AML-193 (cell line): Measurements from ENCODE around the gene TOP3B.
A peak's percentile ranks its signal among the peaks of the same experiment; 100 is the strongest.

Source experiments
- DNase-seq, 2 experiments: peaks; one replicate each; lab custom pipeline; 2025; lab: John Stamatoyannopoulos, UW

The TOP3B gene

DNA sequence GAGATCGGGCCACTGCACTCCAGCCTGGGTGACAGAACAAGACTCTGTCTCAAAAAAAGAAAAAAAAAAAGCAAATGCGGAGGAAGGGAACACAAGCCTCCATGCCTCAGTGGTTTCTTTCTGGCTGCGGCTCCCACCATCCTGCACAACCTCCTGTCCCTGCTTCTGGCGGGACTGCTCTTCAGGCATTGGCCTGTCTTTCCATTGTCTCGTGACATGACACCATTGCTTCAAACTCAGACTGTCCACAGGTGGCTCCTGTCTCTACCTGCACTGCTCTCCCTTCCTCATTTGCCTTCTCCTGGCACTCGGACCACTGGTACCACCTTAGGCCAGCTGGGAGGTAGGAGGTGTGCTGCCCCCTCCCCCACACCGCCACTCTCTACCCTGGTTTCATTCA is 19.3 kb downstream of the TOP3B start:
- DNase-seq: no peak

- no peak for DNase-seq
These were observed 20.0 kb downstream of the TOP3B start for GRCh38 chr22:21962655-21962949.

- DNase-seq: no peak
These were observed 20.5 kb downstream of the TOP3B start for GRCh38 chr22:21961886-21962654.

DNA sequence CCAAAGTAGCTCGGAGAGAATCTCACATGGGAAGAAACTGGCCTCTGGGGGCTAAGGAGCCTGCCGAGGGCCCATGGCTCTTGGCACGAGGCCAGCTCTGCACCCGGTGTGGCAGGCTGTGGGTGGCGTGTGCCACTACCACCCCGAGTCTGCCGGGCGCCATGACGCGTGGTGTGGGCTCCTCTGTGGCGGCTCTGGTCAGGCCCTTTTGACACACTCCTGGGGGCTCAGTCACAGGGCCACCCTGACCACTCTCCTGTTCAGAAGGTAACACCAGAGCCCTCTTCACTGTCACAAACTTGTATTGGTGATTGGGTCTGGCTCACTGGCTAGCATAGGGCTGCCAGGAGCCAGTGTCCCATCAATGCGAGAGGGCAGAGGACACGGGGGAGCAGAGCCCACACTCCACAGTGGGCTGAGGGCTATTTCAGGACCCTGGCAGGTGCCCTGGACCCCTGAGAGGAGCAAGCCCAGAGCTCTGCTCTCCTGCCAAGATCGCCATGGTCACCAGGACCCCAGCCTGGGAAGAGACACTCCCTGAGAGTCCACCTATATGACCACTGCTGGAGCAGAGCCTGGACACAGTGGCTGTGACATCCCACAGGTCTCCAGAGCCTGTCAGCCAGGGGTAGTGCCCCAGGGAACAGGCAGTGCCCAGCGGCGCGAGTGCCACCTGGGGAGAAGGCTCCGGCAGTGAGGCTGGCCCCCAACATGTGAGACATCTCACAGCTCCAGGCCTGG is 21.3 kb downstream of the TOP3B start:
- no peak for DNase-seq

DNA sequence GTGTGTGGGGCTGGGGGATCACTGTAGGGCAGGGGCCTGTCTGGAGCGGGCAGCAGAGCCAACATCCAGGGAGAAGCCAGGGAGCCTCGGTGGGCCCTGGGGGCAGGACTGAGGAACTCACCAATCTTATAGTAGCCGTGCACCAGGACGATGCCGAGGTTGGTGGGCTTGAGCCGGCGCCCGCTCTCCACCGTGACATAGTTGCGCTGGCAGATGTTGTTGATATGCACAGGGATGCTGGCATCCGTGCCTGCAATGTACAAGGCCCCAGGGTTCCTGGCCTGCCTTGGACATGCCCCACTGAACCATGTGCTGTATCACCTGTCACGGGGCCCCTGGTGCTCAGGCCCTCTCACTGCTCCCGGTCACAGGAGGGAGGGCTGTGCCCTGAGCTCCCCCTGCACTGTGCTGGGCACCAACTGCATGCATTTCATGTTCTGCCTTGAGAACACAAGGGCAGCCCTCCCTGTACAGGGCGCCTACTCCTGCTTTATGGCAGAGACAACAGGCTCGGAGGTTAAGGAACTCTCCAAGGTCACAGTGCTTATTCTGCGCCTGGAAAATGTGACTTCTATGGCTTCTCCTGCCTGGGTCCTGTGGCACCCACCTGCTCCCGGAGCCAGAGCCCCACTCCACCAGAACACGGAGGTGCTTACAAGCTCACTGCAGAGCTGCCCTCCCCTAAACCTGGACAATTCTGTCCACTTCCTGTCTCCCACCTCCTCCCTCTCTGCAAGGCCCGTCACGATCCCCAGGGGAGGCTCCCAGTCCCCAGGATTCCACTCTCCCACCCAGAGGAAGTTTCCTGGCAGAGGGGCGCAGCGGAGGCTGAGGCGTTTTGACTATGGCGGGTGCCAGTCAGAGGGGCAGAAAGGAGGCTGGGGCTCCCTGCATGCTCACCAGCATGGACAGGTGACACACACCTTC is 22.1 kb downstream of the TOP3B start:
- no peak for DNase-seq

DNA sequence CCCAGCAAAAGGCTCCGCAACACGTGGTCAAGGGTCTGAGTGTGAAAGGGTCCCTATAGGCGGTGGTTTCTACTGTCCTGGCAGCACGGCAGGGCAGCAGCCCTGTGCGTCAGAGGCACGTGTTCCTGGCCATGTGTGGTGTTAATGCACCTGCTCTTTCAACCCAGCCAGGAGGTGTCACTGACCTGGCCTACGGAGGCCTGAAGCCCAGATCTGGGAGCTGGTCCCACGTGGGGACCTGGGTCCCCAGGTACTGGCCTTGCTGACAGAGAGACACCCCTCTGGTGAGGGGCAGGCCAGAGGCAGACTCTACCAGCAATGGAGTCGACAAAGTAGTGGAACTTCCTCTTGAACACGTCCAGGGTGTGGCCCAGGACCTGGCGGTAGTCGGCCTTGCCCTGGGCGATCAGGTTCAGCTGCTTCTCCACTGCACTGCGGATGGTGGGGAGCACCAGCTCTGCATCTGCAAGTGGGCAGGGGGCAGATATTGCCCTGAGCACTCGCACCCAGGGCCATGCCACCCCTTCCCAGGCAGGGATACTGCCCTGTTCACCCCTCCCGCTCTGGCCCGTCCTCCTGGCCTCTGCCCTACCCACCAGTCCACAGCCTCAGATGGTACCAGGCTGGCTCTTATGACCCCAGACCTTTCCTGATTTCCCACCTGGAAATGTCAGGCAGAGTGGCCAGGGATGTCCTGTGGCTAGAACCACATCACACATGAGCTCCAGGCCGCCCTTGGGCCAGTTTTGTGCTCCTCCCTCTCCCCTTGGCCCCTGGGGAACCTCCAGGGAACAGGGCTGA is 23.1 kb downstream of the TOP3B start:
- DNase-seq: no peak

DNA sequence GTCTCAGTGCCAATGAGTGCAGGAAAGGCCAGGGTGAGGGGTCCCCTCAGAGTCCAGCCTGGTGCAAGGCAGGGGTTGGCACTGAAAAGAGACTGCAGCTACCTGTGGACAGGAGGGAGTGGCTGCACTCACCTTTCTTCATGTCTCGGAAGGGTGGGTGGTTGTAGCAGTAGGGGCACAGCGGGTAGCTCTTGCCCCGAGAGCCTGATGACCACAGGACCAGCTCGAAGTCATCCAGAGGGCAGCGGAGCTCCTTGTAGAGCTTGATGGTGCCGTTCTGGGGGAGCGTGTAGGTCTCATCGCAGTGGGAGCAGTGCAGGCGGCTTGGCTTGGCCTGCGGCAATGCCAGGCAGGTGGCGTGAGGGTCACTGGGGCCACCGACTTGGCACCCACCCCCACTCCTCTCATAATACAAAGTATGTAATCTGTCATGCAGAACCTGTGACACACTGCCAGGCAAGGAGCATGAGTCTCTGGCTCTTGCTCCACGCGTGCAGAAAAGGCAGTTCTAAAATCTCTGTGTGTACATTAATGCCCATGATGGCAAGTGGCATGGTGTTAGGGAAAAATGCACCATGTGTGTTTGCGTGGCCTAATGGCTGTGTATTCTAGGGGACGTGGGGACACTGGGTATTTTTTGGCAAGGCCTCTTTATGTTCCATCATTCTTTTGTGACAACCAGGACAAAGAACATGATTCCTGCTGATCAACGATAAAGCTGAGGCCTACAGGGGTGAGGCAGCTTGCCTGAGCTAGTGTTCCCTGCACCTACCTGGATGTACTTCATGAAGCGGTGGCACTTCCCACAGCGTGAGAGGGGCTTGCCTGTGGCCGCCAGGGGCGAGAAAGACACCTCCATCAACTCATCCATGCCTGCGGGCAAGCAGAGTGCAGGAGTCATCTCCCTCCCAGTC is 24.0 kb downstream of the TOP3B start:
- DNase-seq: no peak

DNA sequence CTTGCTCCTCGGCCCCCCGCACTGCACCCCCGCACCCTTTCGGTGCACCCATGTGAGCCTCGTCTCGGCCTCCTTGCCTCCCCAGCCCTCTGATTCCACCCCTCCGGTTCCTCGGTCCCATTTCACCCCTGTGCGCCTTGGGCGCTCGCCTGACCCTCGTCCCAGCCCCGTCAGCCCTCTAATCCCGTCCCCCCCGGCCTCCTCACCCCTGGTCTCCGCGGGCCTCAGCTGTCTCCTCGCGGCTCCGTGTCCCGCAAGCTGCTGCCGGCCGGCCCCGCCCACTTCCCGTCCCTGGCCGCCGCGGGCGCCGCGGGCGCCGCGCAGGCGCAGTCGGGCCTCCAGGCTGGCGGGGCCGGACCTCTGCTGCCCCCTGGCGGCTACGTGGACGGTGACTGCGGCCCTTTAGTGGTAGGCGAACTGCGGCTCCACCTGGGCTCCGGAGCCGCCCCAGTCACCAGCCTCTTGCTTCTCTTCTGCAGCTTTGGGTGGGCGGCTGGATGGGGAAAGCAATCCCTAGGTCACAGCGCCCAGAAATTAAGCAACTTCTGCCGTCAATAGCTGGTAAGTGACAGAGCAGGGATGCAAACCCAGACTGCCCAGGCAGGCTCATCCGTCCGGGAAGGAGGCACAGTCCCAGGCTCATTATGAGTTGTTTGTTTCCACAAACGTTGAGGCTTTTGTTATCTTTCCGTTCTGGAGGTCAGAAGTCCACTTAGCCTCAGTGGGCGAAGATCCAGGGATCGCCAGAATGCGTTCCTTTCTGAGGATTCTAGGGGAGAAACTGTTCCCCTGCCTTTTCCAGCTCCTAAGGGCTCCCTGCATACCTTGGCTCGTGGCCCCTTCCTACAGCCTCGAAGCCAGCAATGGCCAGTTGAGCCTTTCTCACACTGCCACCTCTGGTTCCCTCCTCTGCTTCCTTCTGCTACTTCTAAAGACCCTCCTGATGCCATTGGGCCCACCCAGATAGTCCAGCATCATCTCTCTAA is 29.7 kb downstream of the TOP3B start, which contains the start of gene PPM1F:
Gene PPM1F (minus strand): TSS at position 263 of the 986 bp plus-strand sequence. CDS start 6,800 bp downstream, outside the sequence.
- DNase-seq: peak; percentile 69 to 81

- peak; percentile 17 to 31 for DNase-seq
These were observed 30.6 kb downstream of the TOP3B start for GRCh38 chr22:21951931-21952465.

DNA sequence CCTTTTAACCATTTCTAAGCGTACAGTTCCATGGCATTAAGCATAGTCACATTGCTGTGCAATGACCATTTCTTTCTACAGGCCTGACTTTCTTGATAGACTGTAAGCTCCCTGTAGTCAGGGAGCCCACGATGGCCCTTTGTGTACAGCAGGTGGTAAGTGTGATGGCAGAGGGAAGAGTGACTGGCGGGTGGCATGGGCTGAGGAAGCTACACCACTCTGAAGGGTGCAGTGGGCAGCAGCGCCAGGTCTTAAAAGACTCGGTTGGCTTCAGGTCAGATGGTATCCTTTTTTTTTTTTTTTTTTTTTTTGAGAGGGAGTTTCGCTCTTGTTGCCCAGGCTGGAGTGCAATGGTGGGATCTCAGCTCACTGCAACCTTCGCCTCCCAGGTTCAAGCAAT is 31.5 kb downstream of the TOP3B start:
- DNase-seq: no peak

DNA sequence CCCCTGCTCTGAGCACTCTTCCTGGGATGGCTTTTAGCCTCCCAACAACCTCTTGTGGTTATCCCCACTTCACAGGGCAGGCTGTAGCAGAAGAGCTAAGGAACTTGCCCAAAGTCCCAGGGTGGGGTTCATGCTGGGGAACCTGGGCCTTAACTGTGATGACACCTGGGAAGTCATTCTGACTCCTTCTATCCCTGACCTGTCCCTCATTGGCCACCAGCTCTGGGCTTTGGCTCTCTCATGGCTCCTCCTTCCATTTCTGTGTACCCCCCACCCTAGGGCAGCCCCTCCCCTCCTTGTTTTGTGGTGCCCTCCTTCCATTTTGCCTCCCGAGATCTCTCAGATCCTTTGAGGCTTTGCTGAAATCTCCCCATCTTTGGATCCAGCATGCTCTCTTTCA is 32.6 kb downstream of the TOP3B start:
- DNase-seq: no peak

DNA sequence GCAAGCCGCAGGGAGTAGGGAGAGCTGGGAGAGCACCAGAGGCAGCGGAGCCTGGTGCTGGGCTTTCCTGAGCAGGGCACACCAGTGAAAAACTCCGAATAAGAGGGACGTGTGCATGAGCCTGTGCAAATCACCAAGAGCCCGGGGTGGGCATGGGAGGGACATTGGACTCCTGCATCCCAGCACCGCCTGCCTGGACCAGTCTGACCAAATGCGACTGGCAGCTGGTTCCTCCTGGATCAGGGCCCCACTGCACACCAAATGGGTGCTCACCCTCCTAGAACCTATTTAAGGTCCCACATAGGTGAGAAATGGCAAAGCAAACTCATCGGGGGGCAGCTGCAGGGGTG is 33.0 kb downstream of the TOP3B start:
- no peak for DNase-seq

- no peak for DNase-seq
These were observed 33.6 kb downstream of the TOP3B start for GRCh38 chr22:21948824-21949568.

DNA sequence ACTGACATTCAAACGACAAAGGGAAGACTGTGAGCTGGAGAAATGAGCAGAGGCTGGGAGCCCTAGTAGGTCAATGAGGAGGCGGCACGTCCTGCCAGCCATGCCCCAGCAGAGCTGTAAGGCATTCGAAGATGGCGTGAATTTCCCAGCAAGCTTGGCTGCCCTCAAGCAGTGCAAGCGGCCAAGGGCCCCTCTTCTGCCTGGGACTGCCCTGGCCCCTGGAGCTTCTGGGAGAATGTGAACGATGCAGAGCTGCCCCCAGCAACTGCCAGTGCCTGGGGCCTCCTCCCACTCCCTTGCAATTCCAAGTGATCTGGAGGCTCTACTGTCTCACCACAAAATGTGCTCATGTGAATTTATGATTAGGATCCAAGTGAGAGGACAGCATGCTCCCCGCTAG is 34.2 kb downstream of the TOP3B start:
- DNase-seq: no peak

- DNase-seq: peak; percentile 5 to 6
These were observed 35.3 kb downstream of the TOP3B start for GRCh38 chr22:21947040-21948014.

DNA sequence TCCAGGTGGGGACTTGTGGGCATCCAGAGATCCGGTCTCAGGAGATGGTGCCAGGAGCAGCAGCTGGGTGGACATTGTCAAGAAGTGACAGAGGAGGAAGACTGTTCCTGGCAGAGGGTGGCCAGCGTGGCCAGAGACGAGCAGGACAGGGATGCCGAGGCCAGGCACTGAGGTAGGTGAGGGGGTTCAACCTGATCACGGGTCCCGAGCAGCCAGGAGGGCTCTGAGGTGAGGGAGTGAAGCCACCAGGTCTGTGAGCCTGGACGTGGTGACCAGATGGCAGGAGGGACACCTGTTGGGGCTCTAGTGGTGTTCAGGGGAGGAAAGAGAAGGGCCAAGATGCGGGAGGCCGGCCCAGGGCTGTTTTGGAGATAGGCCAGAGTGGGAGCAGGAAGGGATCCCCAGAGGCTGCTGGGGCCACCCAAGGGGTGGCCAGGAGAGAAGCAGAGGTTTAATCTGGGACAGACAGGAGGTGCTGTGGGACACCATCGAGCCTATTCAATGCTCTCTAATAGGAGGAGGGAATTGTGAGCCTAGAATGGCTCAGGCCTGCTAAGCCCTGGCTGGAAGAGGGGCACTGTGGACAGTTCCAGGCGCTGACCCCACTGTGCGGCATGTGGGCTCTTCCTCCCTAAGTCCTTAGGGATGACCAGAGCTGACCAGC is 36.2 kb downstream of the TOP3B start:
- DNase-seq: no peak
